Endodermal cell (in vitro differentiated cells): ENCODE measurements around the gene NCBP2L. TPM values are rescaled to one million over a fixed set of nuclear protein-coding genes. Genes with fewer than 3 reads are reported as not detected.

Experiments used
- DNase-seq: peaks from one replicate; pipeline ENCODE4 v3.0.0-alpha.2; 2017
- H3K27ac ChIP-seq: 2 replicates; pipeline ENCODE4 v1.5.1; 2013; ENCODE audit warnings: mild to moderate bottlenecking, low read depth, low read length, moderate library complexity
- H3K27me3 ChIP-seq: 2 replicates; pipeline ENCODE4 v1.6.1; 2013; ENCODE audit warnings: mild to moderate bottlenecking, low read length, moderate library complexity; ENCODE audit not compliant: insufficient read depth, control insufficient read depth, poor library complexity, severe bottlenecking
- H3K36me3 ChIP-seq: 2 replicates; pipeline ENCODE4 v1.7.0; 2013; ENCODE audit warnings: mild to moderate bottlenecking, low read length, moderate library complexity; ENCODE audit not compliant: control insufficient read depth, insufficient read depth
- H3K4me1 ChIP-seq: one replicate; pipeline ENCODE4 v1.7.0; 2013; ENCODE audit warnings: low read length; ENCODE audit not compliant: control insufficient read depth, insufficient read depth
- H3K4me3 ChIP-seq: 2 replicates; pipeline ENCODE4 v1.5.1; 2013; ENCODE audit warnings: mild to moderate bottlenecking, low read length, moderate library complexity
- H3K9ac ChIP-seq: 2 replicates; pipeline ENCODE4 v1.6.1; 2013; ENCODE audit warnings: mild to moderate bottlenecking, low read length, moderate library complexity; ENCODE audit not compliant: poor library complexity, severe bottlenecking; ENCODE audit errors: extremely low read depth
- H3K9me3 ChIP-seq: 2 replicates; pipeline ENCODE4 v1.6.1; 2013; ENCODE audit warnings: mild to moderate bottlenecking, low read length, moderate library complexity; ENCODE audit not compliant: control insufficient read depth
- H3K27ac Mint-ChIP-seq: 2 replicates; pipeline ENCODE4 v1.8.0; 2020; ENCODE audit warnings: mixed read lengths
- H3K27me3 Mint-ChIP-seq: 2 replicates; pipeline ENCODE4 v1.8.0; 2021; ENCODE audit warnings: mild to moderate bottlenecking, mixed read lengths; ENCODE audit not compliant: insufficient read depth
- H3K36me3 Mint-ChIP-seq: 2 replicates; pipeline ENCODE4 v1.8.0; 2020; ENCODE audit warnings: low read depth, mixed read lengths
- H3K4me1 Mint-ChIP-seq: 2 replicates; pipeline ENCODE4 v1.8.0; 2020; ENCODE audit warnings: mixed read lengths
- H3K4me3 Mint-ChIP-seq: 2 replicates; pipeline ENCODE4 v1.8.0; 2020; ENCODE audit warnings: mild to moderate bottlenecking, moderate library complexity, mixed read lengths
- H3K9me3 Mint-ChIP-seq: 2 replicates; pipeline ENCODE4 v1.8.0; 2020; ENCODE audit warnings: mild to moderate bottlenecking, mixed read lengths
- CTCF ChIP-seq: fragments of 200-600 bp; sonication (generic); conservative IDR thresholded peaks from 2 replicates; pipeline ENCODE4 v1.5.0; 2021; ENCODE audit warnings: antibody characterized with exemption, mild to moderate bottlenecking
- WGBS, 2 experiments: methylation state at CpG; one replicate each; pipeline versions ENCODE4 v1.1.5 to v1.1.7; 2013; ENCODE audit warnings: missing lambda C conversion rate in 2 of 2, mixed read lengths in 1 of 2; ENCODE audit not compliant: insufficient coverage in 1 of 2, insufficient read length in 1 of 2; 5-methylcytosine and 5-hydroxymethylcytosine counted together
- long read RNA-seq, 4 experiments: library from polyadenylated mRNA in 2 of 4; library from RNA in 1 of 4; library from capped mRNA in 1 of 4; stranded (forward) in 3 of 4; unstranded in 1 of 4; transcript quantifications; one replicate each; pipeline ENCODE4 v2.0.0, GENCODE V29; 2020 to 2021; ENCODE audit warnings: inconsistent platforms in 1 of 4
- polyA plus RNA-seq, 2 experiments: library from polyadenylated mRNA; stranded (reverse); fragments of 50-300 nt; gene quantifications; one replicate each; pipeline ENCODE4 v1.2.3, GENCODE V29; 2013
- total RNA-seq, 2 donors: library from RNA; stranded (reverse); fragmentation: NEBNext Ultra II Directional in 1 of 2; extraction: Animal tissue kit (Norgen Biotek cat#: 25700) in 1 of 2; gene quantifications; 2 replicates in 1 of 2; 3 replicates in 1 of 2; pipeline ENCODE4 v1.2.1, GENCODE V29; 2021

The NCBP2L gene
- not detected for total RNA-seq
- polyA plus RNA-seq (2013, experiment 1 of 2): not detected
- not detected for polyA plus RNA-seq (2013, experiment 2 of 2)
- long read RNA-seq, experiment 1: 0 reads
- long read RNA-seq, experiment 2: 0 reads
- long read RNA-seq, experiment 3: 0 reads
- long read RNA-seq, experiment 4: 0 reads

- Histone ChIP-seq H3K9ac (no peak within 1 kb of the TSS), H3K4me1 (no peaks in the 10 kb centered on the region), H3K4me3 (peak within 1 kb of the TSS; percentile 65), H3K27ac (no peak within 1 kb of the TSS), H3K9me3 (no peaks in the 10 kb centered on the region), H3K27me3 (peaks cover 47% of the 10 kb centered on the region), H3K36me3 (no peaks in the 10 kb centered on the region)
- TF ChIP-seq CTCF: no peak
- WGBS, 2 experiments: 87% methylated on average over 6 of the region's 6 CpGs; no CpG with 5 or more reads in 1 of the 2 experiments
- H3K36me3 Mint-ChIP-seq: no peaks in the 10 kb centered on the region
- H3K9me3 Mint-ChIP-seq: no peaks in the 10 kb centered on the region
- H3K4me1 Mint-ChIP-seq: peaks cover 13% of the 10 kb centered on the region
- H3K27me3 Mint-ChIP-seq: peaks cover 54% of the 10 kb centered on the region
- H3K27ac Mint-ChIP-seq: no peak within 1 kb of the TSS
- DNase-seq: no peak
- peak within 1 kb of the TSS; percentile 51 for H3K4me3 Mint-ChIP-seq
These were observed at the start of gene NCBP2L for GRCh38 chrX:107777536-107777832. TSS of gene NCBP2L (plus strand) at chrX:107777733. CDS start at chrX:107794221, 16,488 bp downstream.

GRCh38 chrX:107728371-107729099, 49.0 kb upstream of the NCBP2L start:
- Mint-ChIP-seq H3K27me3 (peaks cover 38% of the 10 kb centered on the region), H3K27ac (no peak overlapping the region), H3K4me3 (no peak overlapping the region), H3K9me3 (peaks cover 7% of the 10 kb centered on the region), H3K36me3 (no peaks in the 10 kb centered on the region), H3K4me1 (peaks cover 38% of the 10 kb centered on the region)
- Histone ChIP-seq H3K4me1 (no peaks in the 10 kb centered on the region), H3K27me3 (no peaks in the 10 kb centered on the region), H3K36me3 (no peaks in the 10 kb centered on the region), H3K4me3 (no peak overlapping the region), H3K27ac (no peak overlapping the region), H3K9me3 (no peaks in the 10 kb centered on the region), H3K9ac (no peak overlapping the region)
- DNase-seq: no peak
- no peak for TF ChIP-seq CTCF
- WGBS, 2 experiments: 91 to 100% methylated on average over 1 to 3 of the region's 4 CpGs

- Histone ChIP-seq H3K9me3 (no peaks in the 10 kb centered on the region), H3K4me3 (no peak overlapping the region), H3K27me3 (peaks cover 6% of the 10 kb centered on the region), H3K9ac (no peak overlapping the region), H3K4me1 (no peaks in the 10 kb centered on the region), H3K27ac (no peak overlapping the region), H3K36me3 (no peaks in the 10 kb centered on the region)
- Mint-ChIP-seq H3K4me1 (peaks cover 38% of the 10 kb centered on the region), H3K9me3 (peaks cover 7% of the 10 kb centered on the region), H3K36me3 (no peaks in the 10 kb centered on the region), H3K27me3 (peaks cover 37% of the 10 kb centered on the region), H3K4me3 (no peak overlapping the region), H3K27ac (no peak overlapping the region)
- TF ChIP-seq CTCF: peak; percentile 44
- peak; percentile 91 for DNase-seq
- 75 to 100% methylated on average over 1 to 7 of the region's 8 CpGs for WGBS, 2 experiments
These were observed 47.8 kb upstream of the NCBP2L start for GRCh38 chrX:107729558-107730297.
